Measurements from ENCODE around the gene CCDC112.

DNA sequence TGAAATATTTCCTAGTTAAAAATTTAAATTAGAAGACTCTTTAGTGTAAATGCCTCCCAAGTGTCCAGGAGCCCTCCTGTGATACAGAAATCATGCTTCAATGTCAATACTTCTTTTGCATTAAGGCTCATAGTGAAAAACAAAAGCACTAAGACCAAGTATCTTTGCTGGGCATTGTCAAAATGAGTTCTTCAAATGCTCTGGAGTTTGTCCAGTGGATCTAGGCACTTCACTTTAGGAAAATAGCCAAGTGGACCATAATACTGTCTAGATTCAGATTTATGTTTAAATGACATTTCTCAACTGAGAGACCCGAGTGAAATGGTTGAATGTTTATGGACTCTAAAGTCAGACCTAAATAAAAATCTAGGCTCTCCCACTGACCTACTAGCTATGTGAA, 21.3 kb upstream of the CCDC112 start:
- no peak for TF ChIP-seq CTCF (IDR thresholded peaks at IDR 0.05; ENCODE audit: insufficient read depth, low read length)
- TF ChIP-seq POLR2AphosphoS5 (IDR thresholded peaks at IDR 0.05; ENCODE audit: low read depth) = no peak
- TF ChIP-seq REST (IDR thresholded peaks at IDR 0.05; ENCODE audit: insufficient replicate concordance, low read depth) = no peak
- no peak for TF ChIP-seq SPI1 (IDR thresholded peaks at IDR 0.05; ENCODE audit: borderline replicate concordance, low read depth)
